EL (cell line): Measurements from ENCODE around the gene MMRN1.

Experiments
- DNase-seq: peaks from one replicate; pipeline ENCODE4 v3.0.0-alpha.2; 2016

MMRN1 gene

GRCh38 chr4:89914609-89915550 lies 20.2 kb downstream of the MMRN1 start:
- no peak for DNase-seq

- DNase-seq: no peak
Observed at GRCh38 chr4:89915937-89916336, 21.3 kb downstream of the MMRN1 start.

DNA sequence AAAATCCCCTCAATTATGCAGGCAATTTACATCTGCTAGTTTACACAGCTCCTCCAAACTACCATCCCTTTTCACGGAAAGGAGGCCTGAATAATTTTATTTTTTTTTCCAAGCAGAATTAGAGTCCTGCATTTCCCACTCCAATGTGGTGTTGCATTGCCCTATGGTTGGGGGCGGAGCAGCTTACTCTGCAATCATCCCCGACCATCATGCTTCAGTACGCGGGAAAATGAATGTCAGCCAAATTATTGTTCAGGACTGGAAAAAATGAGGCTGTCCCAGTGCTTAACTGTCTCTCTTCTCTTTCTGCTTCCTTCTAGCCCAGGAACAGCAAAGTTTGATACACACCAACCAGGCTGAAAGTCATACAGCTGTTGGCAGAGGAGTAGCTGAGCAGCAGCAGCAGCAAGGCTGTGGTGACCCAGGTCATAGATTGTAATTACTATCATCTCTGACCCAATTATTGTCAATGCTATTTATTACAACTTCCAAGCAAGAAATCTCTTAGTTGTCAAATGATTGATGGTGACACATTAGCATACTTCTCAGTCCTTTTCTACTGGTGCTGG lies 28.3 kb downstream of the MMRN1 start:
- no peak for DNase-seq

DNA sequence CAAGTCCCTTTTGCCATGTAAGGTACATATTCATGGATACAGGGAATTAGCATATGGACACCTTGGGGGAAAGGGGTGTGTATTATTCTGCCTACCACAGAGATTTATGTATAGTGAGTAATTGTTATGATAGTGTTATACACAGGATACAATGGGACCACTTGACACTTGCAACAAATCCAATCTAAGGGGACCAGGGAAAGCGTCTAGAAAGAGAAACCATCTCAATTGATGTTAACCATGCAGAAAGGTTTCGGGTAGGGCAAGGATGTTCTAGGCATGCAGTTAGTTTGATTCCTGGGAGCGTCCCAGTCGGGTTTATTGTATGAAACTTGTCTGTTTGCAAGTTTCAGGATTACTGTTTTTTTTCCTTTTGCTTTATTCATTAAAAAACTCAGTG lies 34.2 kb downstream of the MMRN1 start:
- DNase-seq: no peak

DNA sequence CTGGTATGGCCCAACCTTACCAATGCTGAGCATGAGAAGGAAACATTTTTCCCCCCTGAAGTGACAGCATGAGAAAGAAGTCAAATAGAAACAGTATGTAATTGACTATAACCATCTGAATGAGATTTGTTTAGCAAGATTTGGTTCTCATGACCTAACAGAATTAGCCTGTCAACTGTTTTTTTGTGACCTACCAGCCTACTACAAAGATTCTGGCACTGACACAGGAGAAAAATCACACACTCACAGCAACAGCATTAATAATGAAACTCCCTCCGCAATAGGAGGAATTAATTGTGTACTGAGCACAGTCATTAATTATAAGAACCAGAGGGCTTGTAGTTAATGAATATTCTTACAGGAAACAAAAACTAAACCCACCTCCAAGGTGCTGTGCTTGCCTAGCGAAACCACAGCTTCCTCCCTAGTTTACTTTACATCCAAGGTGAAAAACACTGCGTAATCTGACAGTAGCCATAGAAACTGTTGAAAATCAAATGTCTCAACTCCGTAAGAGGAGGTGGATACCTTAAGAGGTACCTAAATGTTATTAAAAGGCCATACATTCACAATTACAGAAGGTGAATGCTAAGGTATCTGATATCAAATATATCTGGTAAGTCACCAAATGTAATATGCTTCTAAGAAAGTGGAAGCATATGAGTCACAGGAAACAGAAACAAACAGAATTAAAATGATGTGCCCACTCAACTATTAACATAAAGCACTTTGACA lies 34.9 kb downstream of the MMRN1 start:
- DNase-seq: no peak

GRCh38 chr4:89939546-89939945 lies 44.9 kb downstream of the MMRN1 start:
- no peak for DNase-seq

DNA sequence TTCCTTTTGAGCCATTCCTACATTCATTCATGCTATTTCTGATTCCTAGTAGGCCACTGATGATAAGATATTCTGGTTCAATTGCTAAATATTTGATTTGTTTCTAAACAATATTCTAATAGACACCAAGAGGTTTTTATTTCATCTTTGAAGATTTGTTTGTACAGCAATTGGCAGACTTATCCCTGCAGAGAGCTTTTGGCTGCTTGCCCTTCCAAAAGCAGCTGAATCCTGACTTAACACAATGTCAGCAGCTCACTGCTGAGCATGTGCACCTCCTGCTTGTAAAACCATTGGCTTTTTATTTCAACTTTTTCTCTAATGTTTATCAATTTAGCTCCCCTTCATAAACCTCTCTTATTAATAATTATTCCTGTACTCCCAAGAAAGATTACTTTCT lies 45.3 kb downstream of the MMRN1 start:
- DNase-seq: no peak

GRCh38 chr4:89942811-89943210 lies 48.2 kb downstream of the MMRN1 start:
- no peak for DNase-seq

DNA sequence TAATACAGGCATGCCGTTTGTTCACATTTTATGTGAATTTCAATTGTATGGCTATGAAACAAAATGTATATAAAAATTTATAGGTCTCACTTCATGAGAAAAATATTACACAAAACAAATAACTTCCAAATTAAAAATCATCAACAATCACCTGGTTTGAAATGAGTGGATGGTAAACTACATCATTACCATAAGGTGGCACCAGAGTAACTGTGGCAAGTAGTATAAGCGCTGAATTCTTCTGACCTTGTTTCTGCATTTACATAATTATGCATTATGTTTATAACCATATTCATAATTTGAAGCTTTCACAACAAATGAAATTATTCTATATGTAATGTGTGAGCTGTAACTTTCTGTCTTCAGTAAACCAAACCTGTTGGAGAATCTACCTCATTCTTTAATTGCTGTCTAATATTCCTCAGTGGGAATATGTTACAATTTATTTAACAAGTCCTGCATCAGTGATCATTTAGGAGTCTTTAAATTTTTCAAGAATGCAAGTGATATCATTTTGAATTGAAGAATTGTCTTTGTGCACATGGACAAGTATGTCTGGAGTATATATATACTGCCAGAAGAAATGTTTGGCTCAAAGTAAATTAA lies 55.2 kb downstream of the MMRN1 start:
- DNase-seq: no peak

- no peak for DNase-seq
Observed at GRCh38 chr4:89952458-89952857, 57.8 kb downstream of the MMRN1 start.

- no peak for DNase-seq
Observed at GRCh38 chr4:89954906-89955695, 60.4 kb downstream of the MMRN1 start.

- no peak for DNase-seq
Observed at GRCh38 chr4:89957046-89957926, 62.6 kb downstream of the MMRN1 start.

- DNase-seq: no peak
Observed at GRCh38 chr4:89981789-89982334, 87.2 kb downstream of the MMRN1 start.

GRCh38 chr4:89988268-89988667 lies 93.6 kb downstream of the MMRN1 start:
- DNase-seq: no peak

- DNase-seq: no peak
Observed at GRCh38 chr4:89992744-89993143, 98.1 kb downstream of the MMRN1 start.

DNA sequence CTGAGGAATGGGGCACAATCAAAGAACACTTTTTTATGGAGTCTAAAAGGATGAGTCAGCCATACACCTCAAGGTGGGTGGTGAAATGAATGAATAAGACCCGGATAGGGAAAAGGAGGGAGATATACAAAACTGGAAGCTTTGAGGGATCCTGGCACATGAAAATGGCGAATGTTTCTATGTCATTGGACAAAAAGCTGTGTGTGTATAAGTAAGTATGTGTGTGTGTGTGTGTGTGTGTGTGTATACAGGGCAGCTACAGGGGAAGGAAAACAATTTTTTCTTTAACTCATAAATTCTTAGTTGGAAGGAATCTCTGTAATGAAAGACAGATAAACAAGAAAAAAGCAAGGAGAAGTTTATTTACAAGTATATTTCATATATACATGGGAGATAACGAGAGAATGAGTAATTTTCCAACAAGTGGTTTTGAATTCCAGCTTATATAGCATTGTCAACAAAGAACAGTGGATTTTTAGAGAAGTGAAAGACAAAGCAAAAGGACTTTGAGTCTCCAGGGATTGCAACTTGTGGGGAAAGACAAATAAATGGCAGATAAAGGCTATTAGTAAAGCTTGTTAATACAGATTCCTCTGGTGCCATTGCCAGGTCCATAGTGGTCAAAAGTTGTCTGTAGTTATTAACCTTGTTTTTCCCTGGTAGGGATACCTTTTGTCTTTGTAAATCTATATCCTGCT lies 99.7 kb downstream of the MMRN1 start:
- DNase-seq: no peak

- DNase-seq: no peak
Observed at GRCh38 chr4:89995006-89995405, 100.4 kb downstream of the MMRN1 start.

GRCh38 chr4:89995814-89996213 lies 101.2 kb downstream of the MMRN1 start:
- no peak for DNase-seq

- DNase-seq: no peak
Observed at GRCh38 chr4:89997171-89997704, 102.6 kb downstream of the MMRN1 start.

DNA sequence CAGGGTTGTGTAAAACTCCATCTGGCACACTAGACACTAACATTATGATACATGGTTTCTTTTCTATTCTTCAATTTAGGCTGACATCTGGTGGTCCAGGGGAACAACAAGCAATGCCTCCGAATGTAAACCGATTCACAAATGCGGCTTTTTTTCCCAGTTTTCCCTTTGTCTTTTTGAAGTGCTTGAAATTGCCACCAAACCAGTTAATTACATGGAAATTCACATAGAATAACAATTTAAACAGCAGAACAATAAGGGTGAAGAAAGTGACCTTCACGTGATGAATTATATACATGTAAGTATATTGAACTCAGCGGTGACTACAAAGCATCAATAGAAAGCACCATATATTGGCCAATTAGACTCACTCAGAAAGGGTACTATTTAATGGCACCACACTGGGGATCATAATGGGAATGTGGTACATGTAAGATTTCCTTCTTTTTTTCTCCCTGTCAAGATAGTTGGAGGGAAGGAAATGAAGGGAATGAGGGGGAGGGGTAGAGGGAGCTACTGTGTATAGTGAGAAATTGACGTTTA lies 103.9 kb downstream of the MMRN1 start:
- no peak for DNase-seq
